Upper lobe of left lung (tissue), 6 donors: ENCODE results near the gene TRIP13. TPM values are rescaled to one million over a fixed set of nuclear protein-coding genes. Genes with fewer than 3 reads are reported as not detected.

Experiments
- ATAC-seq, 2 donors: fragments of 200-7000 bp; cut with Tn5 transposase; one replicate each; pipeline ENCODE4 v1.9.1; 2022; ENCODE audit warnings: mild to moderate bottlenecking in 2 of 2, moderate library complexity in 2 of 2; ENCODE audit not compliant: low FRiP score in 2 of 2
- DNase-seq, 2 donors: peaks; one replicate each; pipeline ENCODE4 v3.0.0-alpha.2; 2019 to 2020
- H3K27ac ChIP-seq, 4 donors: fragments of 200-600 bp; sonication (generic); one replicate each; pipeline ENCODE4 v1.5.1; 2016 to 2019
- H3K27me3 ChIP-seq, 4 donors: fragments of 200-600 bp; sonication (generic); one replicate each; pipeline ENCODE4 v1.5.1; 2017 to 2019
- H3K36me3 ChIP-seq, 4 donors: fragments of 200-600 bp; sonication (generic); one replicate each; pipeline ENCODE4 v1.5.1; 2016 to 2019
- H3K4me1 ChIP-seq, 4 donors: fragments of 200-600 bp; sonication (generic); one replicate each; pipeline ENCODE4 v1.5.1; 2018 to 2019
- H3K4me3 ChIP-seq, 4 donors: fragments of 200-600 bp; sonication (generic); one replicate each; pipeline ENCODE4 v1.5.1; 2017 to 2019; ENCODE audit warnings: mild to moderate bottlenecking in 2 of 4, moderate library complexity in 1 of 4
- H3K9me3 ChIP-seq, 4 donors: fragments of 200-600 bp; sonication (generic); one replicate each; pipeline ENCODE4 v1.5.1; 2018 to 2019
- CTCF ChIP-seq, 6 experiments: fragments of 450-650 bp in 4 of 6; fragments of 200-600 bp in 2 of 6; sonication (generic) in 2 of 6; IDR thresholded peaks; one replicate each; pipeline ENCODE4 v1.5.1; 2016 to 2019; ENCODE audit warnings: antibody characterized with exemption in 6 of 6
- EP300 ChIP-seq, 4 donors: sonication (generic); formaldehyde crosslinking; IDR thresholded peaks; one replicate each; pipeline ENCODE4 v1.5.1; 2017; ENCODE audit warnings: antibody characterized with exemption in 4 of 4, control low read depth in 2 of 4
- POLR2A ChIP-seq, 4 donors: fragments of 450-650 bp; IDR thresholded peaks; one replicate each; pipeline ENCODE4 v1.5.1; 2016 to 2017; ENCODE audit warnings: antibody characterized with exemption in 4 of 4, mild to moderate bottlenecking in 2 of 4
- POLR2AphosphoS5 ChIP-seq, 2 donors: sonication (generic); formaldehyde crosslinking; IDR thresholded peaks; one replicate each; pipeline ENCODE4 v1.5.1; 2017; ENCODE audit warnings: antibody characterized with exemption in 2 of 2
- WGBS, 2 donors: methylation state at CpG; one replicate each; pipeline ENCODE4 v1.1.5; 2017 to 2018; 5-methylcytosine and 5-hydroxymethylcytosine counted together
- total RNA-seq, 6 donors: library from RNA; depleted of rRNA in 4 of 6; stranded (reverse); fragments of >200 nt in 4 of 6; gene quantifications; one replicate each; pipeline versions ENCODE4 v1.1.0 to v1.2.1, GENCODE V29; 2016 to 2021
- donor health status: DM: no; HTN: no; CAD: no; lungs with moderate emphysema.
- donor health status: DM: no; HTN: yes; CAD: no; lungs with severe emphysema.

Gene TRIP13
- total RNA-seq, 6 donors from 2014 or later, result 1.0 to 2.1 (median 1.5) TPM

GRCh38 chr5:889075-889710 is 3.5 kb upstream of the TRIP13 start:
- DNase-seq (no peak), ATAC-seq (no peak)
- Histone ChIP-seq H3K36me3 (peaks cover 13 to 73% (median 61%) of the 10 kb centered on the region in 4 donors), H3K4me1 (peaks cover 15 to 32% (median 19%) of the 10 kb centered on the region in 4 donors), H3K9me3 (no peaks in the 10 kb centered on the region), H3K4me3 (no peak overlapping the region), H3K27me3 (no peaks in the 10 kb centered on the region), H3K27ac (no peak overlapping the region)
- TF ChIP-seq POLR2A (IDR thresholded peaks at IDR 0.05) (no peak), CTCF (IDR thresholded peaks at IDR 0.05) (no peak), POLR2AphosphoS5 (IDR thresholded peaks at IDR 0.05) (no peak), EP300 (IDR thresholded peaks at IDR 0.05) (no peak)
- 95 to 97% methylated on average over 15 of the region's 15 CpGs for WGBS, 2 donors

- H3K4me1 ChIP-seq, result peaks cover 15 to 24% (median 19%) of the 10 kb centered on the region in 4 donors
- TF ChIP-seq POLR2A (IDR thresholded peaks at IDR 0.05) (no peak), CTCF (IDR thresholded peaks at IDR 0.05) (no peak)
- DNase-seq, result peak in 1 of 2 donors; percentile 68
- 75 to 79% methylated on average over 33 to 34 of the region's 34 CpGs for whole genome bisulfite sequencing, 2 donors
- H3K4me3 ChIP-seq, result peak overlapping the region in 3 of 4 donors; percentile 81 to 94 (median 86)
- H3K27me3 ChIP-seq, result no peaks in the 10 kb centered on the region
- H3K36me3 ChIP-seq, result peaks cover 10 to 53% (median 40%) of the 10 kb centered on the region in 4 donors
- H3K9me3 ChIP-seq, result no peaks in the 10 kb centered on the region
- ATAC-seq, result no peak
- H3K27ac ChIP-seq, result peak overlapping the region; percentile 86 to 92 (median 88)
Observed at GRCh38 chr5:891117-891836, 1.4 kb upstream of the TRIP13 start.

- 8 to 17% methylated on average over 14 to 25 of the region's 25 CpGs for WGBS, 2 donors
Observed at GRCh38 chr5:891837-892393, 769 bp upstream of the TRIP13 start.

GRCh38 chr5:893137-893506 is 438 bp downstream of the TRIP13 start:
- Histone ChIP-seq H3K36me3 (peaks cover 10 to 34% (median 21%) of the 10 kb centered on the region in 4 donors), H3K27me3 (no peaks in the 10 kb centered on the region), H3K4me1 (peaks cover 15 to 24% (median 19%) of the 10 kb centered on the region in 4 donors), H3K4me3 (peak overlapping the region; percentile 42 to 94 (median 84)), H3K27ac (peak overlapping the region in 1 of 4 donors; percentile 87), H3K9me3 (no peaks in the 10 kb centered on the region)
- TF ChIP-seq POLR2AphosphoS5 (IDR thresholded peaks at IDR 0.05), result no peak
- no peak for TF ChIP-seq EP300 (IDR thresholded peaks at IDR 0.05)
- ATAC-seq (no peak), DNase-seq (no peak)
- whole genome bisulfite sequencing, 2 donors, result 0 to 7% methylated on average over 2 to 7 of the region's 31 CpGs

More at GRCh38 chr5:891837-892393, 769 bp upstream of the TRIP13 start:
- Histone ChIP-seq H3K9me3 (no peaks in the 10 kb centered on the region), H3K27ac (peak overlapping the region; percentile 86 to 92 (median 88)), H3K27me3 (no peaks in the 10 kb centered on the region), H3K36me3 (peaks cover 10 to 46% (median 33%) of the 10 kb centered on the region in 4 donors), H3K4me3 (peak overlapping the region; percentile 29 to 94 (median 84)), H3K4me1 (peaks cover 15 to 24% (median 19%) of the 10 kb centered on the region in 4 donors)
- TF ChIP-seq CTCF (IDR thresholded peaks at IDR 0.05) (no peak), POLR2AphosphoS5 (IDR thresholded peaks at IDR 0.05) (no peak), EP300 (IDR thresholded peaks at IDR 0.05) (no peak), POLR2A (IDR thresholded peaks at IDR 0.05) (no peak)
- DNase-seq (no peak), ATAC-seq (peak in 1 of 2 donors; percentile 49)

- no peak for DNase-seq
- H3K4me3 ChIP-seq, result peak overlapping the region in 1 of 4 donors; percentile 86
- no peak for ATAC-seq
- 90 to 95% methylated on average over 5 to 9 of the region's 9 CpGs for WGBS, 2 donors
- H3K27me3 ChIP-seq, result no peaks in the 10 kb centered on the region
- H3K4me1 ChIP-seq, result peaks cover 15 to 24% (median 19%) of the 10 kb centered on the region in 4 donors
- H3K27ac ChIP-seq, result no peak overlapping the region
- peaks cover 10 to 28% (median 15%) of the 10 kb centered on the region in 4 donors for H3K36me3 ChIP-seq
- no peak for TF ChIP-seq CTCF (IDR thresholded peaks at IDR 0.05)
- no peaks in the 10 kb centered on the region for H3K9me3 ChIP-seq
Observed at GRCh38 chr5:893711-894110, 1.0 kb downstream of the TRIP13 start.
